Glutamatergic neuron (in vitro differentiated cells): ENCODE measurements around the gene ATF6. TPM values are rescaled to one million over a fixed set of nuclear protein-coding genes. Genes with fewer than 3 reads are reported as not detected.

Experiments
- DNase-seq: peaks from one replicate; pipeline ENCODE4 v3.0.0; 2022
- H3K27ac Mint-ChIP-seq: one replicate; pipeline ENCODE4 v1.8.0; 2020; ENCODE audit warnings: mild to moderate bottlenecking, mixed read lengths, inconsistent platforms; ENCODE audit not compliant: unreplicated experiment
- H3K27me3 Mint-ChIP-seq: one replicate; pipeline ENCODE4 v1.8.0; 2020; ENCODE audit warnings: mild to moderate bottlenecking, moderate library complexity, mixed read lengths, inconsistent platforms; ENCODE audit not compliant: unreplicated experiment
- H3K36me3 Mint-ChIP-seq: one replicate; pipeline ENCODE4 v1.8.0; 2020; ENCODE audit warnings: mild to moderate bottlenecking, mixed read lengths, inconsistent platforms; ENCODE audit not compliant: unreplicated experiment
- H3K4me1 Mint-ChIP-seq: one replicate; pipeline ENCODE4 v1.8.0; 2020; ENCODE audit warnings: mild to moderate bottlenecking, low read depth, mixed read lengths, inconsistent platforms; ENCODE audit not compliant: unreplicated experiment
- H3K4me3 Mint-ChIP-seq: one replicate; pipeline ENCODE4 v1.8.0; 2020; ENCODE audit warnings: mild to moderate bottlenecking, mixed read lengths, inconsistent platforms; ENCODE audit not compliant: unreplicated experiment
- H3K9me3 Mint-ChIP-seq: one replicate; pipeline ENCODE4 v1.8.0; 2020; ENCODE audit warnings: mild to moderate bottlenecking, moderate library complexity, mixed read lengths, inconsistent platforms; ENCODE audit not compliant: unreplicated experiment
- total RNA-seq: library from RNA; stranded (reverse); fragmentation: NEBNext Ultra II Directional; extraction: Animal tissue kit (Norgen Biotek cat#: 25700); gene quantifications from one replicate; pipeline ENCODE4 v1.2.1, GENCODE V29; 2021; ENCODE audit not compliant: unreplicated experiment
- TF ChIP-seq, protein P1 (sequence below): fragments of 200-600 bp; sonication (generic); IDR thresholded peaks from one replicate; pipeline ENCODE4 v1.5.0; 2021; ENCODE audit not compliant: partially characterized antibody, unreplicated experiment

ATF6 gene
- total RNA-seq, 1 donor from 2014 or later, result 29.3 TPM

DNA sequence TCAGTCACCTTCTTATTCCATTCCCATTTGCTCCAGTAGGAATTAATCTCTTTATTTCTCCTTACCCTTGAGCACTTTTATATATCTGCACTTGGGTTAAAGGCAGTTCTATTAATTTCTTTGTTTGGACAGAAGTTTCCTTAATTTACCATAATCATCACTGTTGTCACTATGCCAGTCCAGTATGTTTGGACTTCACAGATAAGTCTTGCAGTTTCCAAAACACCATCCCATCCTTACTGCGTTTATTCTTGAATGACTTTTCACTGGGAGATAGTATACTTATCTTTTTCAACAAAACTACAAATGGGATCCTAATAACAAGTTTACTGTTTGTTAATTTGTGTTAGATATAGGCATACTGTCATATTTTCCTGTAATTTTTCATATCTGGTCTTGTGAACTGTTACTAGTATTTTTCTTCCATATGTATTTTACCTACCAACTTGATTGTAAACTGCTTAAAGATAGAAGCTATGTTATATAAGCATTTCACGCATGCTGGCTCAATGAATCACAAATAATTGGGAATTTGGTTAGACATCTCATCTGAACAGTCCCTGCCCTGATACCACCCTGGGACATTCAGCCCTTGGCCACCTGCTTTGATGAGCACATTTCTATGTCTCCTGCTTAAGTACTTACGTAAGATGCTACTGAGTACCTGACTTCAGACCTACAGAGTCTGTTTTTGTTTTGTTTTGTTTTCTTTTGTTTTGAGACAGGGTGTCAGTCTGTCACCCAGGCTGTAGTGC, 179.4 kb downstream of the ATF6 start:
- Mint-ChIP-seq H3K9me3 (no peaks in the 10 kb centered on the region), H3K4me1 (peaks cover 27% of the 10 kb centered on the region), H3K27me3 (no peaks in the 10 kb centered on the region), H3K27ac (no peak overlapping the region), H3K4me3 (no peak overlapping the region), H3K36me3 (no peaks in the 10 kb centered on the region)
- TF ChIP-seq, protein P1, sequence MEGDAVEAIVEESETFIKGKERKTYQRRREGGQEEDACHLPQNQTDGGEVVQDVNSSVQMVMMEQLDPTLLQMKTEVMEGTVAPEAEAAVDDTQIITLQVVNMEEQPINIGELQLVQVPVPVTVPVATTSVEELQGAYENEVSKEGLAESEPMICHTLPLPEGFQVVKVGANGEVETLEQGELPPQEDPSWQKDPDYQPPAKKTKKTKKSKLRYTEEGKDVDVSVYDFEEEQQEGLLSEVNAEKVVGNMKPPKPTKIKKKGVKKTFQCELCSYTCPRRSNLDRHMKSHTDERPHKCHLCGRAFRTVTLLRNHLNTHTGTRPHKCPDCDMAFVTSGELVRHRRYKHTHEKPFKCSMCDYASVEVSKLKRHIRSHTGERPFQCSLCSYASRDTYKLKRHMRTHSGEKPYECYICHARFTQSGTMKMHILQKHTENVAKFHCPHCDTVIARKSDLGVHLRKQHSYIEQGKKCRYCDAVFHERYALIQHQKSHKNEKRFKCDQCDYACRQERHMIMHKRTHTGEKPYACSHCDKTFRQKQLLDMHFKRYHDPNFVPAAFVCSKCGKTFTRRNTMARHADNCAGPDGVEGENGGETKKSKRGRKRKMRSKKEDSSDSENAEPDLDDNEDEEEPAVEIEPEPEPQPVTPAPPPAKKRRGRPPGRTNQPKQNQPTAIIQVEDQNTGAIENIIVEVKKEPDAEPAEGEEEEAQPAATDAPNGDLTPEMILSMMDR, result no peak
- no peak for DNase-seq

DNA sequence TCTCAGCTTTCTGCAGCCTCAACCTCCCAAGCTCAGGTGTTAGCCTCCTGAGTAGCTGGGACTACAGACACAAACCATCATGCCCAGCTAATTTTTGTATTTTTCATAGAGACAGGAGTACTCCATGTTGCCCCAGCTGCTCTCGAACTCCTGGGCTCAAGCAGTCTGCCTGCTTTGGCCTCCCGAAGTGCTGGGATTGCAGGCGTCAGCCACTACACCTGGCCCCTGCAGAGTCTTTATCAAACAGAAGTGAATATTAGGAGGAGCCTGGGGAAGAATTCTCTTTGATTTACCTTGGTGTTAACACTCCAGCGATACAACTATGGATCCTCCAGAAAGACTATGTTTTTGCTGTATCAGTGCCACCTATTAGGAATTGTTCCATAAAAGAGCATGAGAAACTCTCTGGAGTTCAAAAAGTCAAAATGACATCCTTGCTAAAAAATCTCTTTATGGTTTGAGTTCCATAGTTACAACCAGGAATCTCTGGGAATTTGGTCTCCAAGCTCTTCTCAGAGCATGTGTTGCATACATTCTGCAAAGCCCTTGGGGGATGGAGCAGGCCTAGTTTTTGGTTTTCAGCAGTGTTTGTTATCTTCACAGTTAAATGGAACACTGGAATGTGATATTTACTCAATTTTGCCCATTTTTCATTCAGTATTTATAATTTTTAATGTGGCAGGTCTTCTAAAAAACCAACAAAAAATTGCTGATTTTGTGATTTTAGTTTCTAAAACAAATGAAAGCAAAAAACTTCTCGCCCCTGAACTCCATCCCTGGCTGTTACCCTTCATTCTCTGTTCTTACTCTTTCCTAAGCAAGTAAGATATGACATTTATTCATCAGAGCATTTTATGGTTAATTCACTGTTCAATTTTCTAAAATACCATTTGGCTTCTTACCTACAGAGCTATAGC, 180.2 kb downstream of the ATF6 start:
- Mint-ChIP-seq H3K27me3 (no peaks in the 10 kb centered on the region), H3K27ac (no peak overlapping the region), H3K9me3 (peaks cover under 1% of the 10 kb centered on the region), H3K4me3 (no peak overlapping the region), H3K36me3 (no peaks in the 10 kb centered on the region), H3K4me1 (peaks cover 27% of the 10 kb centered on the region)
- TF ChIP-seq, protein P1, result no peak
- DNase-seq, result no peak

DNA sequence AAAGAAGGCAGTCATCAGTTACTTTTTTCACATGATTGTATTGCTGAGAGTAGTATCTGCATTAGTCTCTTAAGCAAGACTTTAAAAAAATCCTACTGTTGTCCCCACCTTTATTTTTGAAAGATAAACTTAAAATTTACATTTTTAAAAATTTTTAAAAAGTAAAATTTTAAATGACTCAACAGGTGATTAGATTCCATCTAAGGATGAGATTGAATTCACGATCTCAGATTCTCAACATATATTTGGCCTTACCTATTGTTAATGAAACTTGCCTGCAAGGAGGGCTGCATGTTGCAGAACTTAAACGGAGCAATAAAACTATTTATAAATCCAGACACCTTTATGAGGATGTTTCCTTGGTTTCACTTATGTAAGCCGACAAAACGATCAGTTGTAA, 182.3 kb downstream of the ATF6 start:
- H3K36me3 Mint-ChIP-seq, result no peaks in the 10 kb centered on the region
- peaks cover 2% of the 10 kb centered on the region for H3K9me3 Mint-ChIP-seq
- peaks cover 27% of the 10 kb centered on the region for H3K4me1 Mint-ChIP-seq
- TF ChIP-seq, protein P1, result no peak
- H3K4me3 Mint-ChIP-seq, result no peak overlapping the region
- H3K27ac Mint-ChIP-seq, result no peak overlapping the region
- no peaks in the 10 kb centered on the region for H3K27me3 Mint-ChIP-seq
- DNase-seq, result no peak

DNA sequence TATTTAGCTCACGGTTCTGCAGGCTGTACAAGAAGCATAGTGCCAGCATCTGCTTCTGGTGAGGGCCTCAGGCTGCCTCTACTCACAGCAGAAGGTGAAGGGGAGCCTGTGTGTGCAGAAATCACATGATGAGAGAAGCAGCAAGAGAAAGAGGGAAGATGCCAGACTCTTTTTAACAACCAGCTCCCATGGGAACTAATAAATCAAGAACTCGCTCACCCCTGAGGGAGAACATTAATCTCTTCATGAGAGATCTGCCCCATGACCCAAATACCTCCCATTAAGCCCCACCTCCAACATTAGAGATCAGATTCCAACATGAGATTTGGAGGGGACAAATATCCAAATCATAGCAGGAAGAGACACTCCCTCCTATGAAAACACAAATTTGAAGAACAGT, 183.4 kb downstream of the ATF6 start:
- DNase-seq, result no peak
- Mint-ChIP-seq H3K4me1 (peaks cover 21% of the 10 kb centered on the region), H3K27ac (no peak overlapping the region), H3K36me3 (no peaks in the 10 kb centered on the region), H3K27me3 (no peaks in the 10 kb centered on the region), H3K9me3 (peaks cover 2% of the 10 kb centered on the region), H3K4me3 (no peak overlapping the region)
- TF ChIP-seq, protein P1, result no peak
